GM12864 (cell line): ENCODE measurements around the gene BLOC1S6.

Source experiments
- DNase-seq: peaks from one replicate; pipeline ENCODE4 v3.0.0-alpha.2; 2011; ENCODE audit warnings: low read depth
- H3K4me3 ChIP-seq: 2 replicates; pipeline ENCODE4 v1.5.1; 2011; ENCODE audit warnings: mild to moderate bottlenecking, low read depth, low read length, control low read depth
- CTCF ChIP-seq: IDR thresholded peaks from 2 replicates; pipeline ENCODE4 v1.5.1; 2011; ENCODE audit warnings: low read depth, mild to moderate bottlenecking, moderate library complexity, low read length, control low read depth, inconsistent platforms; ENCODE audit errors: missing control alignments

BLOC1S6 gene

DNA sequence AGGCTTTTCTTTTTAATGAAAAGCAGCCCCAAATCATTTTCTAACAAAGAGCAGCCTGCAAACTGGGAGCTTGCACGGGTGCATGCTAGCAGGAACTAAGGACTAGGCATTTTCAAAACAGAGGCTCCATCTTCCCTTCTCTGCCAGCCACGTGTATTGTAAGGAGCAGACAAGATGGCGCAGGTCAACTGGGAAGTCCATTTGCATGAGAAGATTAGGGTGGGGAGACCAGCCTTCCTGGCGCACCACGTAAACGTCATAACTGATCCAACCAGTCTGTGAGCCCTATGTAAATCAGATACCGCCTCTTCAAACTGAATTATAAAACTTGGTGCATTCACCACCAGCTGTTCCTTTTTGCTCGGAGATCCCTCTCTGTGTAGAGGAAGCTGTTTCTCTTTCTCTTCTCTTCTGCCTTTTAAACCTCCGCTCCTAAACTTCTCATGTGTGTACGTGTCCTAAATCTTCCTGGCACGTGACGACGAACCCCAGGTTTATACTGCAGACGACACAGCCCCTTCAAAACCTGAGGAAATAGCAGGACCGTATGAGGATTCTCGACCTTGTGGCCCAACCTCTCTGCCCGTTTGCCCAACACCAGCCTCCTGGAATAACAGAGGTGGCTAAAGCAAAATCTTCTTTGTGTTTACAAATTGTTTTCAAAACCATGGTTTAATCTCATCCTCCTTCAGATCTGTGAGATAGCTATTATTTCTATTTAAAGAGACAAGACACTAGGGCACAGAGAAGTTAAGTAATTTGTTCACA lies 38.2 kb upstream of the BLOC1S6 start:
- no peak overlapping the region for H3K4me3 ChIP-seq
- no peak for DNase-seq
- no peak for TF ChIP-seq CTCF

DNA sequence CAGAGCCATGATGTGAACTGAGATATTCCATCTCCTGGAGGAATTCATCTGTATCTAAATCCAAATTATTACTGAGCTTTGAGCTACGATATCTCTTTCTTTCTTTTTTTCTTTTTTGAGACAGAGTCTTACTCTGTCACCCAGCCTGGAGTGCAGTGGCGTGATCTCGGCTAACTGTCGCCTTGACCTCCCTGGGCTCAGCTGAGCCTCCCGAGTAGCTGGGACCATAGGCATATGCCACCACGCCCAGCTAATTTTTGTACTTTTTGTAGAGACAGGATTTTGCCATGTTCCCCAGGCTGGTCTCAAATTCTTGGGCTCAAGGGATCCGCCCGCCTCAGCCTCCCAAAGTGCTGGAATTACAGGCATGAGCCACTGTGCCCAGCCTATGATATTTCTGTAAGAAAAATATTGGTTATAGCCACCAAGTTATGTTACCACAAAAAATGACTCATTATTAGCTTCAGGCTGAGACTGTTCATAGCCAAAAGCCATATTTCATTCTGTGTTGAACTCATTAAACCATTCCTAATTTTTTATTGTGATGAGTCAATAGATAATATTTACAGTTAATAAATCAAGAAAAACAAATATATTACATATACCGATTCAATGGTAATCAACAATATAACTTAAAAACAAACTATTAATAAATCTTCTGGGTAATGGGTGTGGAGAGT lies 37.5 kb upstream of the BLOC1S6 start:
- no peak overlapping the region for H3K4me3 ChIP-seq
- no peak for DNase-seq
- no peak for TF ChIP-seq CTCF

DNA sequence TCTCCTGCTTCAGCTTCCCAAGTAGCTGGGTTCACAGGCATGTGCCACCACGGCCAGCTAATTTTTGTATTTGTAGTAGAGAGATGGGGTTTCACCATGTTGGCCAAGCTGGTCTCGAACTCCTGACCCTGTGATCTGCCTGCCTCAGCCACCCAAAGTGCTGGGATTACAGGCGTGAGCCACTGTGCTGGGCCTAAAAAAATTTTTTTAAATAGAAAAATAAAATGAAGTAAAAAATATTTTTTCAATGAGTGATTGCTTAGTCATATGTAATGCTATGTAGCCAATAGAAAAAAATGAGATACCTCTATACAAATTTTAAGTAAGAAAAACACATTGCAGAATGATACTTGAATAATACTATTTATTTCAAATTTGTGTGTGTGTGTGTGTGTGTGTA lies 36.7 kb upstream of the BLOC1S6 start:
- DNase-seq = no peak
- TF ChIP-seq CTCF = no peak
- no peak overlapping the region for H3K4me3 ChIP-seq

DNA sequence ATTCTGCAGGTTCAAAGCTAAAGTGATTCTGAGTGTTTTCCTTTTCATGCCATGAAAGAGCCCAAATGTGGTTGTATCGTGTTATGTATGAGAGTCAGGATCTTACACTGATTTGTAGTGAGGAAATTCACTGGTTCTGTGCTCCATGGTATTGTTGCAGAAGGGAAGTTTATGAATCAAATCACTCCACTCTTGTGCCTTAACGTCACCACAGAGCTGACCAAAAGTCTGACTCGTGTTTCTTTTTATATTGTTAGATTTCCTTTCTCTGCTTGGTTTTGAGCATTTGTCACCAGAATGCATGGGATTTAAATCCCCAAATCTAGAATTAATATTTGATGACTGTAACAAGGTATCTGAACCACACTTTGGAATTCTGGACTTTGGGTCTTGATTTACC lies 35.5 kb upstream of the BLOC1S6 start:
- H3K4me3 ChIP-seq = no peak overlapping the region
- TF ChIP-seq CTCF = no peak
- no peak for DNase-seq

DNA sequence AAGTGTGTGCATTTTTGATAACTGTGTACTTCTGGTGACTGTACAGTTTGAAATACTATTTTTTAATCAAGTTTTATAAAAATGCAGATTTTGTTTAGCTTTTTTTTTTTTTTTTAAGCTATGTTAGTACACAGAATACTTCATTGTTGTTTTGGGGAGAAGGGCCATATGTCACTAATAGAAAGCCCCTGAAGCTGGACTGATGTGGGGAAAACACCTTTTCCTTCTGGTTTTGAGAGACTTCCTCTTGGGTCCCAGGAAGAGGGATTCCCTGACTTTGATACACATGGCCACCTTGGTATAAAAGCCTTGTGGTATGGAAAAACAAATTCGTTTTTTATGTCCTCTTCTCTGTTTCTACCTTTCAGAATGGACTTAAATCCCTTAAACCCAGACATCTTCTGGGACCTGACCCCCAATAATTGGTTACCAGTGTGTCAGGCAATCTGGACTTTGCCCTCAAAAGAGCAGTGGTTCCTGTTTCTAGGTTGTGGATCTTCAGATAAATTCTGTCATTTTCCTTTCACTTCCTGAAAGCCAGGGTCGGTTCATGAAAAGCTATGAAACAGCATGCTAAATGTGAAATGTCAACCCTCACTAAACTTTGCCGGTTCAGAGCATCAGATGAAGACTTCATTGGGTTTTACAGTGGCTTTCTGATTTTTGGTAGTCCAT lies 31.1 kb upstream of the BLOC1S6 start:
- no peak for DNase-seq
- H3K4me3 ChIP-seq = no peak overlapping the region
- TF ChIP-seq CTCF = no peak

DNA sequence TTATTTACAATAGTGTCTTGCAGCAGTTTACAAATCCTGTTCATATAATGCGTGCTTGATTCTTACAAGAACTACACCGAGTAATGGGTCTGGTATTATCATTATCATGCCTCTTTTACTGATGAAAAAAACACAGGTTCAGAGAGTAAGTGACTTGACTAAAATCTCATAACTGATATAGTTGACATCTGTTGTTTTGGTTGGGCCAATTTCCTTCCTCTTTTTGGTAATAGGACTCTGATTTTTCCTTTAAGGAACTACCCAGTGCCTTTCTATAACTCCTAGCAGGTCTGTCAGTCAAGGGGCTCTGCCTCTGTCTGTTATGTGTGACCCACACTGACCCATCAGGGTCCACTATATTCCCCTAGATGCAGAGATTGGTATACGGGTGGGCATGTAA lies 14.6 kb upstream of the BLOC1S6 start:
- DNase-seq = no peak
- no peak overlapping the region for H3K4me3 ChIP-seq
- no peak for TF ChIP-seq CTCF
